Measurements from ENCODE around the gene ARHGAP22. TPM values are rescaled to one million over a fixed set of nuclear protein-coding genes. Genes with fewer than 3 reads are reported as not detected.

The ARHGAP22 gene
- total RNA-seq, 1 experiment from 2014 or later, result 1.8 TPM

DNA sequence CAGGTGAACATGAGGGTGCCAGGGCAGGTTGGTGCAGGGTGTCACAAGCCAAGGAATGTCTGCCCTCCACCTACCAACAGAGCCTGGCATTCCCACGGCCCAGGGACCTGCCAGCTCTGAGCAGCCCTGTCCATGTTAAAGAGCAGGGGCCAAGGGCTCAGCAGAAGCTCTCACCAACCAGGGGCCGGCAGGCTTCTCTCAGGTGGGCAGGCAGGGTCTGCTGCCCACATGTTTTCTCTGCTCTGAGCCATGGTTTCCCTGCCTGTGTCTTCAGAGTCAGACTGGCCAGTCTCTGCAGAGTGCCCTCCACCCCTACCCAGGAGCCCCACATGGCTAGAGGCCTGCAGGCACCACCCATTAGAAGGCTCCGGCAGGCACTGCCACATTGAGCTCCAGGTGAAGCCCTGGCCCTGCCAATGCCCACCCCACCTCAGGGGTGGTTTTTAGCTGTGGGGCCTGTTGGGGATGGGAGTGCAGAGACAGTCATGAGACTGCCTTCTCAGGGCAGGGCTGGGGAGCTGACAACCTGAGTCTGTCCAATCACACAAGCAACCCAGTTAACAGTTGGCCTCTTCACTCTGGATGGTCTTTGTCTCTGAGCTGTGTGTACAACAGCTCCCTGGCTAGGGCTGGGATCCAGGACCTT, 135.9 kb downstream of the ARHGAP22 start:
- ATAC-seq (no peak), DNase-seq (ENCODE audit: low read depth, low spot score) (no peak)
- H3K27ac ChIP-seq (ENCODE audit: low read length), result no peak overlapping the region
- in situ Hi-C loops (cut with HindIII; ENCODE audit: low pct_unique_long_range_greater_than_20kb, low sequenced_read_pairs), result no loop called here
- no peaks in the 10 kb centered on the region for H3K9me3 ChIP-seq (ENCODE audit: control insufficient read depth, insufficient read depth, low read depth, low read length)
- intact Hi-C loops (cut with micrococcal nuclease; ENCODE audit: unreplicated experiment), result no loop called here
- CTCF ChIA-PET, result no interaction called here
- H3K4me3 ChIP-seq (ENCODE audit: low read depth in 2 of 2, low read length in 2 of 2), result no peak overlapping the region
- BruUV-seq (replicated peaks), result no TSS peak
- TF ChIP-seq, protein P1, sequence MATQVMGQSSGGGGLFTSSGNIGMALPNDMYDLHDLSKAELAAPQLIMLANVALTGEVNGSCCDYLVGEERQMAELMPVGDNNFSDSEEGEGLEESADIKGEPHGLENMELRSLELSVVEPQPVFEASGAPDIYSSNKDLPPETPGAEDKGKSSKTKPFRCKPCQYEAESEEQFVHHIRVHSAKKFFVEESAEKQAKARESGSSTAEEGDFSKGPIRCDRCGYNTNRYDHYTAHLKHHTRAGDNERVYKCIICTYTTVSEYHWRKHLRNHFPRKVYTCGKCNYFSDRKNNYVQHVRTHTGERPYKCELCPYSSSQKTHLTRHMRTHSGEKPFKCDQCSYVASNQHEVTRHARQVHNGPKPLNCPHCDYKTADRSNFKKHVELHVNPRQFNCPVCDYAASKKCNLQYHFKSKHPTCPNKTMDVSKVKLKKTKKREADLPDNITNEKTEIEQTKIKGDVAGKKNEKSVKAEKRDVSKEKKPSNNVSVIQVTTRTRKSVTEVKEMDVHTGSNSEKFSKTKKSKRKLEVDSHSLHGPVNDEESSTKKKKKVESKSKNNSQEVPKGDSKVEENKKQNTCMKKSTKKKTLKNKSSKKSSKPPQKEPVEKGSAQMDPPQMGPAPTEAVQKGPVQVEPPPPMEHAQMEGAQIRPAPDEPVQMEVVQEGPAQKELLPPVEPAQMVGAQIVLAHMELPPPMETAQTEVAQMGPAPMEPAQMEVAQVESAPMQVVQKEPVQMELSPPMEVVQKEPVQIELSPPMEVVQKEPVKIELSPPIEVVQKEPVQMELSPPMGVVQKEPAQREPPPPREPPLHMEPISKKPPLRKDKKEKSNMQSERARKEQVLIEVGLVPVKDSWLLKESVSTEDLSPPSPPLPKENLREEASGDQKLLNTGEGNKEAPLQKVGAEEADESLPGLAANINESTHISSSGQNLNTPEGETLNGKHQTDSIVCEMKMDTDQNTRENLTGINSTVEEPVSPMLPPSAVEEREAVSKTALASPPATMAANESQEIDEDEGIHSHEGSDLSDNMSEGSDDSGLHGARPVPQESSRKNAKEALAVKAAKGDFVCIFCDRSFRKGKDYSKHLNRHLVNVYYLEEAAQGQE (IDR thresholded peaks at IDR 0.05; ENCODE audit: insufficient read depth in 1 of 2, low read depth in 2 of 2, low read length in 1 of 2), result no peak
- no peak for TF ChIP-seq SIN3A (IDR thresholded peaks at IDR 0.05; ENCODE audit: borderline replicate concordance, insufficient read depth, low read depth, low read length)
- TF ChIP-seq POLR2AphosphoS5 (IDR thresholded peaks at IDR 0.05; ENCODE audit: low read depth, low read length), result no peak
- TF ChIP-seq, protein P2, sequence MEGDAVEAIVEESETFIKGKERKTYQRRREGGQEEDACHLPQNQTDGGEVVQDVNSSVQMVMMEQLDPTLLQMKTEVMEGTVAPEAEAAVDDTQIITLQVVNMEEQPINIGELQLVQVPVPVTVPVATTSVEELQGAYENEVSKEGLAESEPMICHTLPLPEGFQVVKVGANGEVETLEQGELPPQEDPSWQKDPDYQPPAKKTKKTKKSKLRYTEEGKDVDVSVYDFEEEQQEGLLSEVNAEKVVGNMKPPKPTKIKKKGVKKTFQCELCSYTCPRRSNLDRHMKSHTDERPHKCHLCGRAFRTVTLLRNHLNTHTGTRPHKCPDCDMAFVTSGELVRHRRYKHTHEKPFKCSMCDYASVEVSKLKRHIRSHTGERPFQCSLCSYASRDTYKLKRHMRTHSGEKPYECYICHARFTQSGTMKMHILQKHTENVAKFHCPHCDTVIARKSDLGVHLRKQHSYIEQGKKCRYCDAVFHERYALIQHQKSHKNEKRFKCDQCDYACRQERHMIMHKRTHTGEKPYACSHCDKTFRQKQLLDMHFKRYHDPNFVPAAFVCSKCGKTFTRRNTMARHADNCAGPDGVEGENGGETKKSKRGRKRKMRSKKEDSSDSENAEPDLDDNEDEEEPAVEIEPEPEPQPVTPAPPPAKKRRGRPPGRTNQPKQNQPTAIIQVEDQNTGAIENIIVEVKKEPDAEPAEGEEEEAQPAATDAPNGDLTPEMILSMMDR (IDR thresholded peaks at IDR 0.05), result no peak
- no peak for TF ChIP-seq TCF7L2 (IDR thresholded peaks at IDR 0.05; ENCODE audit: low read depth, low read length)
- POLR2A ChIA-PET, result no interaction called here
- no peaks in the 10 kb centered on the region; the same call in 1 of the 2 replicates for H3K4me1 ChIP-seq (ENCODE audit: control insufficient read depth, insufficient read depth, low read length)
- no peaks in the 10 kb centered on the region for H3K36me3 ChIP-seq (ENCODE audit: control insufficient read depth, insufficient read depth, low read length)
- H3K27me3 ChIP-seq (ENCODE audit: control insufficient read depth, insufficient read depth, low read length), result peaks cover 4% of the 10 kb centered on the region

DNA sequence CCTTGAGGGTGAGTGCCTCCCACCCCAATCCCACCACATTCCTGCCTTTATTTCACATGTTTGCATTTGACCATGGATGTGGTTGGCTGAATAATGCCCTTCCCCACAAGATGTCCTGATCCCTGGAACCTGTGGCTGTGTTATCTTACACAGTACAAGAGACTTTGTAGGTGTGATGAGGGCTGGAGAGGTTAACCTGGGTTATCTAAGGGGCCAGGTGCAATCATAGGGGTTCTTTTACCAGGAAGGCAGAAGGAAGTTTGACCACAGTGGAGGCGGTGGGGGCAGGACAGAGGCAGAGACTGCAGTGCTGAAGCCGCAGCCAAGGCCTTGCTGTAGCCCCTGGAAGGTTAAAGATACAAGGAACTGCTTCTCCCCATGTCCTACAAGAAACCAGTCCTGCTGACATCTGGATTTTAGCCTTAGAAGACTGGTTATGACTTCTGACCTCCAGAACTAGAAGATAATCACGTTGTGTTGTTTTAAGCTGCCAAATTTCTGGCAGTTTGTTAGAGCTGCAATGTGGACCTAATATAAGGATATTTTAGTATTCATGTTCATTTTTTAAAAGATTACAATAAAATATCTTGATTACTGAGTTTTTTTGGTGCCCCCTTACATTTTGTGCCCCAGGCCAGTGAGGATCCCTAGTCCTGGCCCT, 136.6 kb downstream of the ARHGAP22 start:
- Histone ChIP-seq H3K9me3 (ENCODE audit: control insufficient read depth, insufficient read depth, low read depth, low read length) (no peaks in the 10 kb centered on the region), H3K4me1 (ENCODE audit: control insufficient read depth, insufficient read depth, low read length) (no peaks in the 10 kb centered on the region; the same call in 1 of the 2 replicates), H3K27ac (ENCODE audit: low read length) (no peak overlapping the region), H3K27me3 (ENCODE audit: control insufficient read depth, insufficient read depth, low read length) (peaks cover 4% of the 10 kb centered on the region; the same call in 1 of the 2 replicates), H3K4me3 (ENCODE audit: low read depth in 2 of 2, low read length in 2 of 2) (no peak overlapping the region), H3K36me3 (ENCODE audit: control insufficient read depth, insufficient read depth, low read length) (no peaks in the 10 kb centered on the region)
- DNase-seq (ENCODE audit: low read depth, low spot score) (no peak), ATAC-seq (no peak)
- TF ChIP-seq POLR2AphosphoS5 (IDR thresholded peaks at IDR 0.05; ENCODE audit: low read depth, low read length), result no peak
- no peak for TF ChIP-seq SIN3A (IDR thresholded peaks at IDR 0.05; ENCODE audit: borderline replicate concordance, insufficient read depth, low read depth, low read length)
- TF ChIP-seq, protein P2 (IDR thresholded peaks at IDR 0.05), result no peak
- TF ChIP-seq, protein P1 (IDR thresholded peaks at IDR 0.05; ENCODE audit: insufficient read depth in 1 of 2, low read depth in 2 of 2, low read length in 1 of 2), result no peak
- TF ChIP-seq TCF7L2 (IDR thresholded peaks at IDR 0.05; ENCODE audit: low read depth, low read length), result no peak
- in situ Hi-C loops (cut with HindIII; ENCODE audit: low pct_unique_long_range_greater_than_20kb, low sequenced_read_pairs), result no loop called here
- ChIA-PET POLR2A (no interaction called here), CTCF (no interaction called here)
- no TSS peak for BruUV-seq (replicated peaks)
- intact Hi-C loops (cut with micrococcal nuclease; ENCODE audit: unreplicated experiment), result no loop called here
